Keratinocyte (primary cell): ENCODE measurements around the gene FLRT1. TPM values are rescaled to one million over a fixed set of nuclear protein-coding genes. Genes with fewer than 3 reads are reported as not detected.

Experiments used
- DNase-seq: peaks from one replicate; pipeline ENCODE4 v3.0.0-alpha.2; 2011; ENCODE audit warnings: low read depth, missing footprints, low spot score
- FAIRE-seq: peaks from 2 replicates; lab custom pipeline; 2011; peaks lifted over from hg19 to GRCh38; lab: Jason Lieb, UNC
- H2AFZ ChIP-seq: 2 replicates; pipeline ENCODE4 v1.6.0; 2012; ENCODE audit warnings: low read length, control low read depth, inconsistent platforms; ENCODE audit not compliant: control insufficient read depth
- H3K27ac ChIP-seq: 2 replicates; pipeline ENCODE4 v1.5.1; 2011; ENCODE audit warnings: low read length; ENCODE audit not compliant: control insufficient read depth, insufficient read depth
- H3K27me3 ChIP-seq: 3 replicates; pipeline ENCODE4 v1.6.0; 2011; ENCODE audit warnings: low read length; ENCODE audit not compliant: control insufficient read depth, insufficient read depth; ENCODE audit errors: extremely low read depth
- H3K36me3 ChIP-seq, 2 experiments: 2 replicates in 1 of 2; 3 replicates in 1 of 2; pipeline ENCODE4 v1.5.1; 2011; ENCODE audit warnings: low read length in 2 of 2, mild to moderate bottlenecking in 1 of 2; ENCODE audit not compliant: control insufficient read depth in 2 of 2, insufficient read depth in 2 of 2; ENCODE audit errors: extremely low read depth in 1 of 2
- H3K4me1 ChIP-seq: 3 replicates; pipeline ENCODE4 v1.5.1; 2011; ENCODE audit warnings: low read length; ENCODE audit not compliant: control insufficient read depth, insufficient read depth; ENCODE audit errors: extremely low read depth
- H3K4me2 ChIP-seq: 3 replicates; pipeline ENCODE4 v1.6.0; 2011; ENCODE audit warnings: low read depth, low read length; ENCODE audit not compliant: control insufficient read depth, insufficient read depth; ENCODE audit errors: extremely low read depth
- H3K4me3 ChIP-seq, 3 experiments: fragments of 200-600 bp in 1 of 3; sonication (generic) in 1 of 3; 2 replicates in 2 of 3; 3 replicates in 1 of 3; pipeline ENCODE4 v1.5.1; 2011 to 2016; ENCODE audit warnings: low read length in 3 of 3, mild to moderate bottlenecking in 3 of 3, control low read depth in 2 of 3, inconsistent platforms in 1 of 3, low read depth in 1 of 3, mixed read lengths in 1 of 3, mixed run types in 1 of 3, moderate library complexity in 1 of 3; ENCODE audit not compliant: control insufficient read depth in 2 of 3, insufficient read depth in 2 of 3; ENCODE audit errors: extremely low read depth in 1 of 3
- H3K79me2 ChIP-seq: 2 replicates; pipeline ENCODE4 v1.6.0; 2012; ENCODE audit warnings: low read length; ENCODE audit not compliant: control insufficient read depth, insufficient read depth
- H3K9ac ChIP-seq: 3 replicates; pipeline ENCODE4 v1.6.0; 2011; ENCODE audit warnings: low read length; ENCODE audit not compliant: control insufficient read depth, insufficient read depth; ENCODE audit errors: extremely low read depth
- H3K9me1 ChIP-seq: 3 replicates; pipeline ENCODE4 v1.6.0; 2011; ENCODE audit warnings: low read length; ENCODE audit not compliant: control insufficient read depth, insufficient read depth; ENCODE audit errors: extremely low read depth
- H3K9me3 ChIP-seq: 2 replicates; pipeline ENCODE4 v1.5.1; 2012; ENCODE audit warnings: low read depth, low read length; ENCODE audit not compliant: control insufficient read depth
- H4K20me1 ChIP-seq: 3 replicates; pipeline ENCODE4 v1.6.0; 2011; ENCODE audit warnings: low read length; ENCODE audit not compliant: control insufficient read depth, insufficient read depth; ENCODE audit errors: extremely low read depth
- CTCF ChIP-seq, 3 experiments: IDR thresholded peaks in 1 of 3; conservative IDR thresholded peaks in 1 of 3; optimal IDR thresholded peaks in 1 of 3; 2 replicates in 2 of 3; 3 replicates in 1 of 3; pipeline versions ENCODE3 to v1.5.1; 2011; ENCODE audit warnings: low read length in 3 of 3, mild to moderate bottlenecking in 3 of 3, moderate library complexity in 2 of 3, control low read depth in 1 of 3, inconsistent platforms in 1 of 3; ENCODE audit not compliant: insufficient read depth in 2 of 3; ENCODE audit errors: extremely low read depth in 1 of 3
- EZH2 ChIP-seq: IDR thresholded peaks from one replicate; pipeline ENCODE4 v1.6.1; 2012; ENCODE audit warnings: inconsistent platforms, mild to moderate bottlenecking, low read length, moderate library complexity
- dilution Hi-C: fragments of 300-500 bp; cut with MboI; formaldehyde crosslinking; loops from one replicate; pipeline ENCODE4 v1.7.0; 2020; ENCODE audit warnings: low sequenced_read_pairs; ENCODE audit not compliant: extremely low pct_ligation_motif_present
- polyA plus RNA-seq, 5 experiments: library from polyadenylated mRNA; depleted of rRNA in 3 of 5; stranded (reverse) in 3 of 5; stranded (forward) in 1 of 5; unstranded in 1 of 5; fragments of >200 nt; gene quantifications; 1 replicate in 1 of 5; 2 replicates in 3 of 5; 3 replicates in 1 of 5; pipeline versions ENCODE4 v1.2.1 to v1.2.3, GENCODE V29; 2011 to 2012; ENCODE audit warnings: missing spikeins in 2 of 5, low read depth in 1 of 5, low replicate concordance in 1 of 5

The FLRT1 gene
- polyA plus RNA-seq, 1 donor (not counting 4 experiments of a cell fraction or from before 2014, with no cell fraction given), result not detected

GRCh38 chr11:64018310-64018709 is 17.4 kb upstream of the FLRT1 start:
- peaks cover 4% of the 10 kb centered on the region for H3K4me1 ChIP-seq
- FAIRE-seq (no peak), DNase-seq (no peak)
- H4K20me1 ChIP-seq, result no peaks in the 10 kb centered on the region
- no peaks in the 10 kb centered on the region for H3K9me1 ChIP-seq
- no peak overlapping the region for H3K27ac ChIP-seq
- no peak overlapping the region for H3K4me3 ChIP-seq
- H3K79me2 ChIP-seq, result no peaks in the 10 kb centered on the region
- no peaks in the 10 kb centered on the region for H3K9me3 ChIP-seq
- no peaks in the 10 kb centered on the region for H3K36me3 ChIP-seq
- no peak for TF ChIP-seq CTCF (optimal IDR thresholded peaks at IDR 0.05 in 1 of 3, IDR thresholded peaks at IDR 0.05 in 1 of 3, conservative IDR thresholded peaks at IDR 0.05 in 1 of 3; ENCODE audit: extremely low read depth in 1 of 3, insufficient read depth in 2 of 3, low read length in 3 of 3)
- TF ChIP-seq EZH2, result no peak
- peaks cover 21% of the 10 kb centered on the region for H3K27me3 ChIP-seq
- dilution Hi-C loops, result no loop called here
- H3K9ac ChIP-seq, result no peak overlapping the region
- no peak overlapping the region for H3K4me2 ChIP-seq
- H2AFZ ChIP-seq, result no peak overlapping the region

- Histone ChIP-seq H2AFZ (no peak overlapping the region), H3K36me3 (no peaks in the 10 kb centered on the region), H3K79me2 (no peaks in the 10 kb centered on the region), H3K4me2 (no peak overlapping the region), H3K9ac (no peak overlapping the region), H3K4me1 (peaks cover 4% of the 10 kb centered on the region), H3K27ac (no peak overlapping the region), H4K20me1 (no peaks in the 10 kb centered on the region), H3K9me3 (no peaks in the 10 kb centered on the region), H3K27me3 (peaks cover 21% of the 10 kb centered on the region), H3K9me1 (no peaks in the 10 kb centered on the region), H3K4me3 (no peak overlapping the region)
- dilution Hi-C loops, result no loop called here
- FAIRE-seq, result no peak
- no peak for DNase-seq
- TF ChIP-seq CTCF (optimal IDR thresholded peaks at IDR 0.05 in 1 of 3, IDR thresholded peaks at IDR 0.05 in 1 of 3, conservative IDR thresholded peaks at IDR 0.05 in 1 of 3; ENCODE audit: extremely low read depth in 1 of 3, insufficient read depth in 2 of 3, low read length in 3 of 3) (no peak), EZH2 (no peak)
Measured at GRCh38 chr11:64019106-64020037, 16.4 kb upstream of the FLRT1 start.
